Naive thymus-derived CD4-positive, alpha-beta T cell (primary cell): Measurements from ENCODE around the gene ADAMTSL1. TPM values are rescaled to one million over a fixed set of nuclear protein-coding genes. Genes with fewer than 3 reads are reported as not detected.

Experiments
- ATAC-seq: fragments of 150-1000 bp; cut with Tn5 transposase; 2 replicates; pipeline ENCODE4 v1.10.0; 2021; ENCODE audit warnings: mild to moderate bottlenecking, moderate library complexity
- CTCF ChIA-PET: fragments of 350-600 bp; sonication (Branson Sonifier 250); formaldehyde crosslinking; loops from one replicate; lab custom pipeline; 2021; ENCODE audit warnings: antibody characterized with exemption; lab: Charles Lee
- POLR2A ChIA-PET: fragments of 350-600 bp; sonication (Branson Sonifier 250); formaldehyde crosslinking; loops from one replicate; lab custom pipeline; 2021; ENCODE audit warnings: antibody characterized with exemption, inconsistent platforms; lab: Charles Lee
- DNase-seq, 9 donors: peaks; one replicate each; pipeline versions ENCODE4 v3.0.0 to v3.0.0-alpha.2; 2020 to 2022; ENCODE audit warnings: mixed read lengths in 1 of 9
- H3K27ac ChIP-seq: one replicate; pipeline ENCODE4 v1.7.0; 2013; ENCODE audit warnings: mild to moderate bottlenecking, low read depth, low read length, moderate library complexity
- H3K27me3 ChIP-seq, 2 donors: one replicate each; pipeline ENCODE4 v1.7.0; 2013; ENCODE audit warnings: low read length in 2 of 2, mild to moderate bottlenecking in 2 of 2, moderate library complexity in 2 of 2; ENCODE audit not compliant: control insufficient read depth in 2 of 2, insufficient read depth in 2 of 2
- H3K36me3 ChIP-seq, 3 experiments: 1 replicate in 2 of 3; 2 replicates in 1 of 3; pipeline ENCODE4 v1.7.0; 2013; ENCODE audit warnings: low read length in 3 of 3, mild to moderate bottlenecking in 3 of 3, moderate library complexity in 1 of 3; ENCODE audit not compliant: insufficient read depth in 3 of 3, control insufficient read depth in 2 of 3
- H3K4me1 ChIP-seq, 2 donors: one replicate each; pipeline ENCODE4 v1.7.0; 2013; ENCODE audit warnings: low read length in 2 of 2, mild to moderate bottlenecking in 2 of 2, moderate library complexity in 1 of 2; ENCODE audit not compliant: control insufficient read depth in 2 of 2, insufficient read depth in 2 of 2
- H3K4me3 ChIP-seq: 2 replicates; pipeline ENCODE4 v1.7.0; 2013; ENCODE audit warnings: mild to moderate bottlenecking, low read length
- H3K9me3 ChIP-seq, 3 experiments: 1 replicate in 2 of 3; 2 replicates in 1 of 3; pipeline ENCODE4 v1.7.0; 2013; ENCODE audit warnings: low read length in 3 of 3; ENCODE audit not compliant: control insufficient read depth in 2 of 3
- H3K27ac Mint-ChIP-seq, 9 donors: one replicate each; pipeline ENCODE4 v1.8.0; 2020 to 2022; ENCODE audit warnings: mixed read lengths in 9 of 9, mild to moderate bottlenecking in 8 of 9, moderate library complexity in 5 of 9, inconsistent platforms in 2 of 9
- H3K27me3 Mint-ChIP-seq, 5 donors: one replicate each; pipeline ENCODE4 v1.8.0; 2021 to 2022; ENCODE audit warnings: mixed read lengths in 5 of 5, mild to moderate bottlenecking in 1 of 5
- H3K36me3 Mint-ChIP-seq, 5 donors: one replicate each; pipeline ENCODE4 v1.8.0; 2020 to 2022; ENCODE audit warnings: mixed read lengths in 5 of 5, mild to moderate bottlenecking in 3 of 5, inconsistent platforms in 1 of 5
- H3K4me1 Mint-ChIP-seq, 7 donors: one replicate each; pipeline ENCODE4 v1.8.0; 2020 to 2022; ENCODE audit warnings: mixed read lengths in 7 of 7, mild to moderate bottlenecking in 3 of 7, inconsistent platforms in 1 of 7
- H3K4me3 Mint-ChIP-seq, 10 donors: one replicate each; pipeline ENCODE4 v1.8.0; 2020 to 2022; ENCODE audit warnings: mild to moderate bottlenecking in 10 of 10, mixed read lengths in 10 of 10, moderate library complexity in 6 of 10, inconsistent platforms in 2 of 10
- H3K9me3 Mint-ChIP-seq, 11 donors: one replicate each; pipeline ENCODE4 v1.8.0; 2020 to 2022; ENCODE audit warnings: mixed read lengths in 11 of 11, mild to moderate bottlenecking in 4 of 11, inconsistent platforms in 1 of 11, moderate library complexity in 1 of 11
- intact Hi-C, 2 donors: fragments of 100-400 bp; cut with micrococcal nuclease; formaldehyde crosslinking; loops; one replicate each; pipeline ENCODE4 v1.15.1; 2023
- polyA plus RNA-seq, 2 donors: library from polyadenylated mRNA; unstranded; fragments of 300-500 nt; fragmentation: Illumina TruSeq; gene quantifications; one replicate each; pipeline ENCODE4 v1.2.3, GENCODE V29; 2021
- total RNA-seq, 6 experiments: library from RNA in 5 of 6; stranded (reverse) in 5 of 6; gene quantifications; 1 replicate in 5 of 6; 2 replicates in 1 of 6; pipeline ENCODE4 v1.2.3 and lab custom pipeline; 2021 to 2026

ADAMTSL1 gene
- total and polyA plus RNA-seq, 7 experiments from 2014 or later, result not detected

DNA sequence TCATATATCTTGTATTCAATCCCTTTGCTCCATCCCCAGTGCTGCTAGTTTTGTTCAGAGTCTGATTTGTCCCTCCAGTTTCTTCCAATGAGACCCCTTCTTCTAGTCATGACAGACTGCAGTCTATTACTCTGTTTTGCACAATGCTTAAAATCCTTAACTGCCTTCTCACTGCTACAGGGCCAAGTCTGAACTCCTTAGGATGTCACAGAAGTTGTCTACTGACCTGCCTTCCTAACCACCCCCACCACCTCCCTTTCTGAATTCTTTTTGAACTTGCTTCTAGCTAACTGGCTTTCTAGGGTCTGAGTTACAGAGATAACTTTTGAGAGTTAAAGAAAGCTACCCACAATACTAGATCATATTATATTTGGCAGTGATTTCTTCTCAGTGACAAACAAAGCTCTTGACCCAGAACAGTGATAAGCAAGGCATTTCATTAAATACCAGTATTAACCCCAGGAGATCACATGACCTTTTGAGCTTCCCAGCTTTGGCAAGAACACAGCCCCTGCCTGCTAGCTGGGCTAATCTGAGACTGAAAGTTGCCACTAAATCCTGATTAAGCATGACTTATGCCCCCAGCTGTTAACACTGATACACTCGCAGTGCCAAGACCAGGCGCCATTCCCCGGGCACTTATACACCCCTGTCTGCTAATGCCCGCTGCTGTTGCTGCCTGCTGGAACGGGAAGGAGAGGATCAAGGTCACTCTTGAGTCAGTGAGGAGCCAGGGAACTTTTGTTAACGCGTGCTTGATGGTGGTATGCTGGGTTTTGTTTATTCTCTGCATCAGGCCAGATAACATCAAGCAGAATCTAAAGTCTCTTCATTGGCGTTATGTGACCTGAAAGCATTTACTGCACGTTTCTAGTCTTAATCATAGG is 36.4 kb upstream of the ADAMTSL1 start:
- no peak for DNase-seq
- Histone ChIP-seq H3K4me1 (no peaks in the 10 kb centered on the region), H3K36me3 (no peaks in the 10 kb centered on the region), H3K27ac (no peak overlapping the region), H3K9me3 (no peaks in the 10 kb centered on the region), H3K4me3 (no peak overlapping the region), H3K27me3 (no peaks in the 10 kb centered on the region)
- Mint-ChIP-seq H3K9me3 (peaks cover 0 to 6% (median 1%) of the 10 kb centered on the region in 11 donors), H3K27ac (no peak overlapping the region), H3K27me3 (peaks cover 27 to 54% (median 46%) of the 10 kb centered on the region in 5 donors), H3K36me3 (peaks cover 0 to 4% (median 0%) of the 10 kb centered on the region in 5 donors), H3K4me3 (peak overlapping the region in 1 of 10 donors; percentile 30), H3K4me1 (peaks cover 0 to 5% (median 0%) of the 10 kb centered on the region in 7 donors)
- ChIA-PET POLR2A (interaction anchor here (0.7 kb wide), 1 partner anchor 229 kb away, joined by 3 read pairs; no protein-coding TSS in a partner anchor), CTCF (no interaction called here)
- intact Hi-C loops, result no loop called here
- ATAC-seq, result no peak

- Histone ChIP-seq H3K27me3 (no peaks in the 10 kb centered on the region), H3K9me3 (no peaks in the 10 kb centered on the region), H3K27ac (no peak overlapping the region), H3K4me1 (no peaks in the 10 kb centered on the region), H3K4me3 (no peak overlapping the region), H3K36me3 (no peaks in the 10 kb centered on the region)
- POLR2A ChIA-PET, result interaction anchor here (0.7 kb wide), 1 partner anchor 228 kb away, joined by 3 read pairs; no protein-coding TSS in a partner anchor
- H3K36me3 Mint-ChIP-seq, result peaks cover 0 to 4% (median 0%) of the 10 kb centered on the region in 5 donors
- H3K4me3 Mint-ChIP-seq, result peak overlapping the region in 3 of 10 donors; percentile 3 to 30 (median 14)
- CTCF ChIA-PET, result no interaction called here
- DNase-seq (no peak), ATAC-seq (no peak)
- H3K4me1 Mint-ChIP-seq, result peaks cover 0 to 5% (median 0%) of the 10 kb centered on the region in 7 donors
- H3K9me3 Mint-ChIP-seq, result peaks cover 0 to 6% (median 1%) of the 10 kb centered on the region in 11 donors
- intact Hi-C loops, result no loop called here
- H3K27me3 Mint-ChIP-seq, result peaks cover 27 to 54% (median 45%) of the 10 kb centered on the region in 5 donors
- no peak overlapping the region for H3K27ac Mint-ChIP-seq
Measured at GRCh38 chr9:18438300-18438925, 35.5 kb upstream of the ADAMTSL1 start.

DNA sequence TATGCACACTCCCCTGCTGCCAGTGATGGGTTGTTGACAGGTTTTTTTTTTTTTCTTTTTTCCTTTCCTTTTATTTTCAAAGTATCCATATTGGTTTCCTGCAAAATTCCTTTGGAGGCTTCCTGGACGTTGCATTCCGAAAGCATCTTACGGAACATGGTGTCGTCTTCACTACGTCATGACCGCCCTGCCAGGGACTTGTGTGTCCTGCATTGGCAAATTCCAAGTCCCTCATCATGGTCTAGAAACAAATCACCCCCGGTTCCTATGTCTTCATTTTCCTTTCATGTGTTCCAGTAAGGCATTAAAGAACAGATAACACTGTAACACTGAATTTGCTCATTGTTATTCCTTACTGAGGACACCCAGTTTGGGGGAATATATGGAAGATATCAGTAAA is 35.0 kb upstream of the ADAMTSL1 start:
- Histone ChIP-seq H3K9me3 (no peaks in the 10 kb centered on the region), H3K4me3 (no peak overlapping the region), H3K27me3 (no peaks in the 10 kb centered on the region), H3K4me1 (no peaks in the 10 kb centered on the region), H3K36me3 (no peaks in the 10 kb centered on the region), H3K27ac (no peak overlapping the region)
- Mint-ChIP-seq H3K4me3 (no peak overlapping the region), H3K27ac (no peak overlapping the region), H3K36me3 (peaks cover 0 to 4% (median 0%) of the 10 kb centered on the region in 5 donors), H3K27me3 (peaks cover 27 to 53% (median 40%) of the 10 kb centered on the region in 5 donors), H3K9me3 (peaks cover 0 to 6% (median 1%) of the 10 kb centered on the region in 11 donors), H3K4me1 (peaks cover 0 to 5% (median 0%) of the 10 kb centered on the region in 7 donors)
- no peak for ATAC-seq
- ChIA-PET POLR2A (no interaction called here), CTCF (no interaction called here)
- DNase-seq, result no peak
- intact Hi-C loops, result no loop called here

- Mint-ChIP-seq H3K27me3 (peaks cover 24 to 41% (median 29%) of the 10 kb centered on the region in 5 donors), H3K27ac (no peak overlapping the region), H3K4me1 (peaks cover 0 to 5% (median 0%) of the 10 kb centered on the region in 7 donors), H3K9me3 (peaks cover 0 to 5% (median 0%) of the 10 kb centered on the region in 11 donors), H3K36me3 (peaks cover 0 to 4% (median 0%) of the 10 kb centered on the region in 5 donors), H3K4me3 (no peak overlapping the region)
- ATAC-seq (no peak), DNase-seq (no peak)
- CTCF ChIA-PET, result no interaction called here
- no peaks in the 10 kb centered on the region for H3K36me3 ChIP-seq
- POLR2A ChIA-PET, result no interaction called here
- intact Hi-C loops, result loop anchor here (5.0 to 10.0 kb wide), 4 partner anchors 184 to 906 kb away; no protein-coding TSS in a partner anchor
- H3K4me3 ChIP-seq, result no peak overlapping the region
- no peaks in the 10 kb centered on the region for H3K27me3 ChIP-seq
- H3K4me1 ChIP-seq, result no peaks in the 10 kb centered on the region
- no peaks in the 10 kb centered on the region for H3K9me3 ChIP-seq
- no peak overlapping the region for H3K27ac ChIP-seq
Measured at GRCh38 chr9:18441261-18441660, 32.7 kb upstream of the ADAMTSL1 start.

DNA sequence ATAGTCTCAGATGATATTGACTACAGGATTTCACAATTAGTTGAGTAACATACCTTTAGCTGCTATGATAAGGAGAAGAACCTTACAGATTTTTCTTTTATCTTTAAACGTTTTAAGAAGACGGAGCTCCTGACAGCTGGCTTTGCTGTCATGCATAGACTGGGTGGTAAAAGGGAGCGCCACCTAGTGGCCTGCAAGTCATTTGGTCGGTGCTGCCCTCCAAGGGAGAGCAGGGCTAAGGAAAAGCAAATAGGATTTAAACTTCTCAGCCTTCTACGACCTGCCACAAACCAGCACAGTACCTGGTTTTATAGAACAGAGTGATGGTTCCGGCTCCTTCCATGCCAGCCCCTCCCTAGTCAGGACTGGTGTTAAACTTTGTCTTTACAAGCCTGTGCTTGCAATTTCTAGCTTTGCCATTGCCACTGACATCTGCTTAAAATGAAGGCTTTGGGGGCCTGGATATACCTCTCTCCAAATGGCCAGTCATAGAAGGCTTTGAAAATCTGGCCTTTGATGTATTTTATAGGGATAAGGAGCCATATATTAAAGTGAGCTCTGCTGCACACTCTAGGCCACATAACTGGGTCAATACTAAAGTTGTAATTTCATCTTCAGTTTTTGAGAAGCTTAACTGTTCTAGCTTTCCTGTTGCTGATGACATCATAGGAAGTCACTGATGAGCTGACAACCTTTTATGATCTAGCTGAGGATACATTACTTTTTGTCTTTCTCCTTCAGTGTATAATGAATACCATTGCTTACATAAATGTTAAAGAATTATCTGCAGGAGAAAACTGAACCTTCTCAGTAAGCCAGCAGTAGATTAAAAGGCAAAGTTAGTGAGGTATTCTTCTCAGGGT is 31.1 kb upstream of the ADAMTSL1 start:
- H3K4me1 Mint-ChIP-seq, result peaks cover 0 to 5% (median 0%) of the 10 kb centered on the region in 7 donors
- no peak overlapping the region for H3K4me3 Mint-ChIP-seq
- no peak overlapping the region for H3K27ac ChIP-seq
- ChIA-PET POLR2A (interaction anchor here (0.6 kb wide), 1 partner anchor 1368 kb away, joined by 4 read pairs; no protein-coding TSS in a partner anchor), CTCF (no interaction called here)
- H3K36me3 Mint-ChIP-seq, result no peaks in the 10 kb centered on the region
- no peaks in the 10 kb centered on the region for H3K9me3 ChIP-seq
- H3K27me3 ChIP-seq, result no peaks in the 10 kb centered on the region
- ATAC-seq (peak; percentile 64), DNase-seq (peak in 5 of 9 donors; percentile 12 to 47 (median 25))
- H3K4me3 ChIP-seq, result no peak overlapping the region
- no peaks in the 10 kb centered on the region for H3K4me1 ChIP-seq
- H3K27me3 Mint-ChIP-seq, result peaks cover 12 to 28% (median 16%) of the 10 kb centered on the region in 5 donors
- H3K36me3 ChIP-seq, result no peaks in the 10 kb centered on the region
- peaks cover 0 to 2% (median 0%) of the 10 kb centered on the region in 11 donors for H3K9me3 Mint-ChIP-seq
- H3K27ac Mint-ChIP-seq, result no peak overlapping the region
- intact Hi-C loops, result loop anchor here (1.0 to 10.0 kb wide), 5 partner anchors 186 to 908 kb away; no protein-coding TSS in a partner anchor

- H3K9me3 ChIP-seq, result no peaks in the 10 kb centered on the region
- peaks cover 0 to 8% (median 0%) of the 10 kb centered on the region in 5 donors for H3K27me3 Mint-ChIP-seq
- intact Hi-C loops, result loop anchor here in 1 of 2 donors (10.0 kb wide), 2 partner anchors 632 to 912 kb away; no protein-coding TSS in a partner anchor
- no peak overlapping the region for H3K4me3 ChIP-seq
- no peaks in the 10 kb centered on the region for H3K4me1 ChIP-seq
- no peak overlapping the region for H3K27ac Mint-ChIP-seq
- ChIA-PET CTCF (no interaction called here), POLR2A (no interaction called here)
- no peak overlapping the region for H3K27ac ChIP-seq
- peaks cover 0 to 4% (median 0%) of the 10 kb centered on the region in 11 donors for H3K9me3 Mint-ChIP-seq
- no peaks in the 10 kb centered on the region for H3K4me1 Mint-ChIP-seq
- no peaks in the 10 kb centered on the region for H3K36me3 Mint-ChIP-seq
- ATAC-seq, result no peak
- no peaks in the 10 kb centered on the region for H3K27me3 ChIP-seq
- no peak overlapping the region for H3K4me3 Mint-ChIP-seq
- H3K36me3 ChIP-seq, result no peaks in the 10 kb centered on the region
- no peak for DNase-seq
Measured at GRCh38 chr9:18447131-18447530, 26.8 kb upstream of the ADAMTSL1 start.
